NCI-H2107 treated with DMSO at 0.1 percent for 48 hours (cell line): ENCODE data around the gene SLC13A2.

Experiments
- DNase-seq: peaks from one replicate; lab custom pipeline; 2025; ENCODE audit not compliant: unreplicated experiment; lab: John Stamatoyannopoulos, UW

The SLC13A2 gene

DNA sequence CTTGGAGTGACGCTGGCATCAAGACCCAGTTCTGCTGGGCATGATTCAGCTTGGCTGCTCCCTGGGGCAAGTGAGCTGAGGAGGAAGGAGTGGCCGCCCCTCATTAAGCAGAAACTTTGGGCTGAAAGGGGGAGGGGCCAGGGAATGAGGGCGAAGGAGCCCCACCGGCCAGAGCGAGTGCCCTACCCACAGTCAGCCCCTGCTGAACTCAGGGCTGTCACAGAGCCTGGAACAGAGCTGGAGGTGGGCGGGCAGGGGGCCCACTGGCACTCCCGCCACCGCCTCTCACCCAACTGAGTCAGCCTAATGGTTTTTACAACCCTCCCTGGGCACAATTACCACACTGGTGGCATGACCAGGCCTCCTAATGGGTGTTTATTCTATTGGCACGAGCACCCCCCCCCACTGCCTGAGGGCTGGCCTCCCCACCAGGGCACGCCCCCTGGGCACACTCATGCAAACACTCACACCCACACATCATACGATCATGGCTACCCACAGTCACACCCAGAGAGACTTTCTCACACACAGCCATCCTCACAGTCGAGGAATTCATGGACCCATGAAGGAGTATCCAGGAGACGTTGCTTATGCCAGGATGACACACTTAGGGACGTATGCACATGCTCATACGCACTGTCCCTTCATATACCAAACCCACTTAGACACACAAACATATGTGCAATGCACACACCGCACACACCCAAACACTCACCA, 59.8 kb downstream of the SLC13A2 start:
- DNase-seq: no peak

DNA sequence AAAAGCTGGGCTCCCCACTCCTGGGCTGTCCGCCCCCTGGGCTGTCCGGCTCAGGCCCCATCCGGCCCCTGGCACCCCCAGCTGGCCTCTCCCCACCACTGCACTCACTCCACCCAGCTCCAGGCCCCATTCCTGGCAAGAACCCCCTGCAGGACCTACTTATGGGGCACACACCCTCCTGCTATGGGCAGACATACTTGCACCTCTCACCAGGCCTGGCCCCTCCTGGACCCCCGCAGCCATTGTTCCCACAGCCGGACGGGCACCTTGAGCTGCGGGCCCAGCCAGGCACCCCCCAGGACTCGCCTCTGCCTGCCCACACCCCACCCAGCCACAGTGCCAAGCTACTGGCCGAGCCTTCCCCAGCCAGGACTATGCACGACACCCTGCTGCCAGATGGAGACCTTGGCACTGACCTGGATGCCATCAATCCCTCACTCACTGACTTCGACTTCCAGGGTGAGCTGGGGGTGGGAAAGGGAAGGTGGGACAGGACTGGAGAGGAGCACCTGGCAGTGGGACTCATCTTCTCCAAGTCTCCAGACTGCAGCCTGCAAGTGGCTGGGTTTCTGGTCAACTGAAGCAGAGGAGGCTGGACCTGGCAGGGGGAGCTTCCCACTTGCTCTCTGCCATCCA, 61.4 kb downstream of the SLC13A2 start:
- no peak for DNase-seq

DNA sequence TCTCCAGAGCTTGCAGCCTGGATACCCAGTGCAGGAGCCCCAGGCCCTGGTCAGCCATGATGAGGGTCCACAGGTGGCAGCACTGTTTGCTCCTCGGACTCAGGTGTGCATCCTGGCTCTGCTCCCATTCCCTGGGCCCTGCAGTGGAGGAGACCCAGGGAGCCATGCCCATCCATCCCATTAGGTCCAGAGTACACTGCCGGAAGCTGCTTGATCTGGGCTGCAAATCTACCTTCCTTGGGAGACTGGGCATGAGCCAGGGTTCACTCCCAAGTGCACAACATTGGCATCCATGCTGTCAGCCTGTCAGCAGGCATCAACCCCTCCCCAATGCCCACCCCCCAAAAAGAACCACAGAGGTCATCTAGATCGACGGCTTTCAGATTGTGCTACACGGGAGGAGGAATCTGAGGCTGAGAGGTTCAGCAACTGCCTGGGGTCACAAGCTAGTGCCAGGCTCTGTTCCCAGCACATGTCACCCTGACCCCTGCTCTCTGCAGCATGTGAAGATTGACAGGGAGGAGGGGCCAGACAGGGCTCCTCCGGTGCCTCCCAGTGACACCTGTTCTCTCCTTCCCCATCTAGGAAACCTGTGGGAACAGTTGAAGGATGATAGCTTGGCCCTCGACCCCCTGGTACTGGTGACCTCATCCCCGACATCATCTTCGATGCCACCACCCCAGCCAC, 63.2 kb downstream of the SLC13A2 start:
- no peak for DNase-seq

DNA sequence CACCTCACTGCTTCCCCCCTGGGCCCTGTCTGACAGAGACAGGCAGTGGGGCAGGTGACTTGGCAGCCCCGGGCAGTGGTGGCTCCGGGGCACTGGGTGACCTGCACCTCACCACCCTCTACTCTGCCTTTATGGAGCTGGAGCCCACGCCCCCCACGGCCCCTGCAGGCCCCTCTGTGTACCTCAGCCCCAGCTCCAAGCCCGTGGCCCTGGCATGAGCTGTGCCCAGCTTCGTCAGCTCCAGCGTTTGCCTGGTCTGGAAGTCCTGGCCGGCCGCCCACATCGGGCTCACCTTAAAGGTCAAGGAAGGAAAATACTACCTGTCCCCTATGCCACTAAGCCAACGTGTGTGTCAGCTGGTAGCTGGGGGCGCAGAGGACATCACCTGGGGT, 63.8 kb downstream of the SLC13A2 start:
- no peak for DNase-seq

DNA sequence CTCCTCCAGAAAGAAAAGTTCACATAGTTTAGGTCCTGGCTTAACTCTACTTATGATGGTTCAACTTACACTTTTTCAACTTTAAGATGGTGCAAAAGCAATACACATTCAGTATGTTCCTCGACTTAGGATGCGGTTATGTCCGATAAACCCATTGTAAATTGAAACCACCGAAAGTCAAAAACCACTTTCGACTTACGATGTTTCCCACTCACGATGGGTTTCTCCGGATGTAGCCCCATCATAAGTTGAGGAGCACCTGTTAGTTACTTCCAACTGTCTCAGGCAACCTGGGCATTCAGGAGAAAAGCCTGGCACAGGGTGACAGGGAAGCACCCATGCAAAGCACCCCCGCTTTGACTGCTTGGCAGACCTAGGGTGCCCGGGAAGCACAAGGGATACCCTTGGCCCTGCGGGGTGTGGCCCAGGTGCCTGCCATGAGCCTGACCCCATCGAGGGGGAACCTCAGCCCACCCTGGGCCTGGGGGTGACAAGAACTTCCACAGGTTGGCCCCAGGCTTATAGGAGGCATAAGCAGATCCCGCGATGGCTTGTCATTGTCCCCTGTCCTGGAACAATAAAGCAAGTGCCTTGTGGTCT, 65.0 kb downstream of the SLC13A2 start:
- DNase-seq: no peak

DNA sequence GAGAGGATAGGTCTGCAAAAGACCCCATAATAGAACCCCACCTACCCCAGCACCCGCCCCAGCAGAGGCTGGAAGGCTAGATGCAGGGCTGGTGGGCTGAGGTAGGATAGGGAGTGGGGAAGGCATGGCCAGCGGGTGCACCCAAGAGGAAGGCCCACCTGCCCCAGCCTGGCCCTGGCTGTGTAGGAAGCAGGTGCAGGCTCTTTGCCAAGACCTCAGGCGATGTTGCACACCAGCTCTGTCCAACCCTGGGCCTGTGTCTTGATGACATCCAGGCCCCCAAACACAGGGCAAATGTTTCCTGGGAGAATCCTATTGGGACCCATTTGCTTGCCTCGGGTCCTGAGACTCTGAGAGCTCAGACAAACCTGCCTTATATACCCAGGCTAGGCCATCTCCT, 66.8 kb downstream of the SLC13A2 start:
- no peak for DNase-seq

DNA sequence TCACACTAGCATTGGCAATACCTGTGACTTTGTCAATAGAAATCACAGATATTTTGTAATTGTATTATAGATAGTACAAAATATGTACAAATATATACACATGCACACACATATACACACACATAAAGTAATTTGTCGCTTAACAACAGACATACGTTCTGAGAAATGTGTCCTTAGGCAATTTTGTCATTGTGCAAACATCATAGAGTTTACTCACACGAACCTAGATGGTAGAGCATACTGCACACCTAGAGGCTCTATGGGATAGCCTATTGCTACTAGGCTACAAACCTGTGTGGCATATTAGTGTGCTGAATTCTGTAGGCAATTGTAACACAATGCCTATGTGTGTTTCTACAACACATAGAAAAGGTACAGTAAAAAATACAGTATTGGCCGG, 68.0 kb downstream of the SLC13A2 start:
- no peak for DNase-seq

DNA sequence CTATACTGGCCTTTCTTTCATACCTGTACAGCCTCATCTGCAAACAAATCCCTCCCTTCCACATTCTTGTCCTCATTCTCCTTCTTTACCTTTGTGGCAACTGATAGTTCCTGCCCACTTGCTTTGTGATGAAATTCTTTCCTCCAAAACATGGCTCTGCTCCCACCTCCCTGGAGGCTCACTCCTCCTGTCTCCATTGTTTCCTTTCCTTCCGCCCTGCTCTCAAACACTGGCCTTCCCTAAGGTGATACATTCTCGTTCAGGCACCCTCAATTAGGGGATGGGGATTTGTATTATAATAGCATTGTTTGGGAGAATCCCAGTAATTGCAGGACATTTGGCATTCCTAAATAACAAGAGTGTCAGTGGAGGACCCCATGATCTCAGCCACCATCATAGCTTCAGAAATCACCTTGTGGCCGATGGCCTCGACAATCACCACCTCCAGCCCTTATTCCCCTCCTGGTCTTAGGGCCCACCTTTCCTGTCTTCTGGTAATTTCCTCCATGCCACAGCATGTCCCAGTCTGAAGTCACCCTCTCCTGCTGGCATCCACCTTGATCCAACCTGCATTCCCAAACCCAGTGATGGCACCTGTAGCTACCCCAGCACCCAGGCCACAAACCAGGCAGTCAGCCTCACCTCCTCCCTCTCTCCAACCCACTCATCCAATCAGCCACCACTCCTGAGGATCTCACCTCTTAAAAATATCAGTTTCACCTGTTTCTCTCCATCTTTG, 71.1 kb downstream of the SLC13A2 start:
- DNase-seq: no peak

DNA sequence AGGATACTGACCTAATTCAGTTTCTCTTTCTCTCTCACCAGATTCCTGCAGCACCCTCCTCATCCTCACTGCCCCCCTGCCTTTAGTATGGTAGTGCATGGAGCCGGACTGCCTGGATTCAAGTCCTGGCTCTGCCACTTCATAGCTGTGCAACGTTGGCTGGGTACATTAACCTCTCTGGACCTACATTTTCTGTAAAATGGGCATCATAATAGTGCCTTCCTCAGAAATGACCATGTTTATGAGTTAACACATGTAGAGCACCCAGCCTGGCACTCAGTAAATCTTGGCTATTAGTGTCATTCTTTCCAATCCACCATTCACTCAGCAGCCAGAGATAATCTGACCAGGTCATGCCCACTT, 71.7 kb downstream of the SLC13A2 start:
- no peak for DNase-seq

DNA sequence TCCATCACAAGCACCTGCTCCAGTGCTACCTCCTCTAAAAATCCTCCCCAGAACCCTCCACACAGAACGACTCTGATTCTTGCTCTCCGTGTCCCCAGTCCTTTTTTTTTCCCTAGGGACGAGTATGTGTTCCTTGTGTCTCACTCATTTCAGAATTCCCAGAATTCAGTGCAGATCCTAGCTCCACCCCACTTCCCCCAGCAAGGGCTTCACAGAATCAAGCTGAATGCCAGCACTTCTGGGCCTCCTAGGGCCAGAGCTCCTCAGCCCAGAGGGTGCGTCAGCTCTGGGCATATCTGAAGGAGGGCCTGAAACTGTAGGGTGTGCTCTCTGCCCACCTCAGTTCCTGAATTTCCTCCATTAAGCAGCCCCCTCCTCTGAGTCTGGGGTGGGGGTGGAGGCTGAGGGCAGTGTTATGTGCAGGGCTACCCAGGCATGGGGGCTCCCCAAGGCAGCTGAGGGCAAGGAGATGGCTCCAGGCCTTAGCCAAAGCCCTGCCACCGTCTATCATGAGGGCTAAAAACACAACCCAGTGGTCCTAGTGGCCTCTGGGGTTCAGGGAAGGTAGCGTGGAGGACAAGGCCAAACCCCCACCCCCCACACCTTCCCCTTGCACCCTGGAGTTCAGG, 72.5 kb downstream of the SLC13A2 start:
- DNase-seq: no peak

DNA sequence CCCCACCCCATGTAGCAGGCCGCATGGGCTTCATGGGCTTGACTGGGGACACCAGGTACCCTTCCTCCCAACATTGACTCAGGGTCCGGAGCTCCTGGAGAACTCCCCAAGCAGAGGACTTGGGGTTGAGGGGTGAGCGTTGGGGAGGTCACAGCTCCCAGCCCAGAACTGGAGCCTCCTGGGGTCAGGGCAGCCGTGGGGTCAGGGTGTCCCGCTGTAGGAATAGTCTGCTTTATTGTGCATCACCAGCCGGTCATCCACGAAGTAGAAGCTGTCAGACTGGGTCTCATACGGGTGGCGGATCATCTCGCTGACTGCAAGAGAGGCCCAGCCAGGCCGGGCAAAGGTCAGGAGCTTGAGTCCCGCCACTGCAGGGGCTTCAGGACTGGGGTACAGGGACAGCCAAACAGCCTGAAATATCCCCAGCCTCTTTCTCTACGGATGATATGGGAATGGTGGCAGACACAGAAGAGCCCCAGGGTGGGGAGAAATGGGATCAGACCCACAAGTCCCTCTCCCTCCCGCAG, 73.7 kb downstream of the SLC13A2 start:
- DNase-seq: no peak
